ENCODE measurements around the gene ASF1B. TPM values are rescaled to one million over a fixed set of nuclear protein-coding genes. Genes with fewer than 3 reads are reported as not detected.

ASF1B gene
- total RNA-seq, 2 donors from 2014 or later: 37.8 to 47.8 TPM

GRCh38 chr19:14120497-14120780, 15.9 kb downstream of the ASF1B start:
- H3K27ac Mint-ChIP-seq: no peak overlapping the region
- H3K36me3 Mint-ChIP-seq (ENCODE audit: low read depth): peaks cover 27% of the 10 kb centered on the region
- Histone ChIP-seq H3K9ac (ENCODE audit: extremely low read depth, low read length, poor library complexity, severe bottlenecking) (no peak overlapping the region), H3K27me3 (ENCODE audit: control insufficient read depth, insufficient read depth, low read length, poor library complexity, severe bottlenecking) (no peaks in the 10 kb centered on the region), H3K4me3 (ENCODE audit: low read length) (no peak overlapping the region), H3K27ac (ENCODE audit: low read depth, low read length) (no peak overlapping the region), H3K36me3 (ENCODE audit: control insufficient read depth, insufficient read depth, low read length) (peaks cover 19% of the 10 kb centered on the region), H3K4me1 (ENCODE audit: control insufficient read depth, insufficient read depth, low read length) (peaks cover 4% of the 10 kb centered on the region), H3K9me3 (ENCODE audit: control insufficient read depth, low read length) (no peaks in the 10 kb centered on the region)
- 96% methylated on average over 7 of the region's 7 CpGs; no CpG with 5 or more reads in 1 of the 2 experiments for WGBS, 2 experiments (ENCODE audit: insufficient coverage in 1 of 2, insufficient read length in 1 of 2)
- DNase-seq: no peak
- no peaks in the 10 kb centered on the region for H3K27me3 Mint-ChIP-seq (ENCODE audit: insufficient read depth)
- no peak overlapping the region for H3K4me3 Mint-ChIP-seq
- no peak for TF ChIP-seq CTCF (conservative IDR thresholded peaks at IDR 0.05)
- H3K4me1 Mint-ChIP-seq: peaks cover 16% of the 10 kb centered on the region
- H3K9me3 Mint-ChIP-seq: no peaks in the 10 kb centered on the region

- no peaks in the 10 kb centered on the region for H3K27me3 Mint-ChIP-seq (ENCODE audit: insufficient read depth)
- no peak overlapping the region for H3K4me3 Mint-ChIP-seq
These were observed 16.5 kb downstream of the ASF1B start for GRCh38 chr19:14119644-14120496.

DNA sequence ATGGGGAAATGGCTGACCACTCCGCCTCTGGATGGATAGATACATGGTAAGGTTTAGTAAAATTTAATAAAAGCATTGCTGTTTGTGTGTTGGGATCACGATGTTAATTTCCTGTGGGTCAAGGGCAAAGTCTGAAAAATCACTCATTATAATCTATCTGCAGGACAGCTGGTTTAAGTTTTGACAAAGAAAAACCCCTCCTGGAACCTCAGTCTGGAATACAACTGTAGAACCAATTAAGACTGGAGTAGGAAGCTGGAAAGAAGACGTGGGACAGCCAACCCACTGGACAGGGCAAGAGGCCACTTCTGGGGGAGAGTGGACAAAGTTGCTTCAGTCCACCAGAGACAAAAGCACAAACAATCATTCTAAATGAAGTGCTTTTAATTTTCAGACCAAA, 17.2 kb downstream of the ASF1B start:
- H3K4me1 Mint-ChIP-seq: peaks cover 16% of the 10 kb centered on the region
- no peak for TF ChIP-seq CTCF (conservative IDR thresholded peaks at IDR 0.05)
- H3K9ac ChIP-seq (ENCODE audit: extremely low read depth, low read length, poor library complexity, severe bottlenecking): no peak overlapping the region
- H3K9me3 ChIP-seq (ENCODE audit: control insufficient read depth, low read length): no peaks in the 10 kb centered on the region
- H3K9me3 Mint-ChIP-seq: no peaks in the 10 kb centered on the region
- no peaks in the 10 kb centered on the region for H3K27me3 ChIP-seq (ENCODE audit: control insufficient read depth, insufficient read depth, low read length, poor library complexity, severe bottlenecking)
- DNase-seq: no peak
- H3K36me3 ChIP-seq (ENCODE audit: control insufficient read depth, insufficient read depth, low read length): peaks cover 6% of the 10 kb centered on the region
- peak overlapping the region; percentile 72 for H3K4me3 Mint-ChIP-seq
- no peaks in the 10 kb centered on the region for H3K27me3 Mint-ChIP-seq (ENCODE audit: insufficient read depth)
- H3K27ac Mint-ChIP-seq: peak overlapping the region; percentile 94
- peak overlapping the region; percentile 86 for H3K4me3 ChIP-seq (ENCODE audit: low read length)
- 90 to 94% methylated on average over 2 to 3 of the region's 3 CpGs for WGBS, 2 experiments (ENCODE audit: insufficient coverage in 1 of 2, insufficient read length in 1 of 2)
- H3K4me1 ChIP-seq (ENCODE audit: control insufficient read depth, insufficient read depth, low read length): peaks cover 4% of the 10 kb centered on the region
- peaks cover 14% of the 10 kb centered on the region for H3K36me3 Mint-ChIP-seq (ENCODE audit: low read depth)
- H3K27ac ChIP-seq (ENCODE audit: low read depth, low read length): peak overlapping the region; percentile 26

More at GRCh38 chr19:14119644-14120496, 16.5 kb downstream of the ASF1B start:
- Histone ChIP-seq H3K9me3 (ENCODE audit: control insufficient read depth, low read length) (no peaks in the 10 kb centered on the region), H3K4me3 (ENCODE audit: low read length) (no peak overlapping the region), H3K4me1 (ENCODE audit: control insufficient read depth, insufficient read depth, low read length) (peaks cover 4% of the 10 kb centered on the region), H3K36me3 (ENCODE audit: control insufficient read depth, insufficient read depth, low read length) (peaks cover 13% of the 10 kb centered on the region), H3K27ac (ENCODE audit: low read depth, low read length) (no peak overlapping the region), H3K9ac (ENCODE audit: extremely low read depth, low read length, poor library complexity, severe bottlenecking) (no peak overlapping the region), H3K27me3 (ENCODE audit: control insufficient read depth, insufficient read depth, low read length, poor library complexity, severe bottlenecking) (no peaks in the 10 kb centered on the region)
- 97% methylated on average over 5 to 7 of the region's 7 CpGs for WGBS, 2 experiments (ENCODE audit: insufficient coverage in 1 of 2, insufficient read length in 1 of 2)
- TF ChIP-seq CTCF (conservative IDR thresholded peaks at IDR 0.05): peak; percentile 16
- no peak for DNase-seq
- no peaks in the 10 kb centered on the region for H3K9me3 Mint-ChIP-seq
- peaks cover 16% of the 10 kb centered on the region for H3K4me1 Mint-ChIP-seq
- no peak overlapping the region for H3K27ac Mint-ChIP-seq
- H3K36me3 Mint-ChIP-seq (ENCODE audit: low read depth): peaks cover 21% of the 10 kb centered on the region
